CD4-positive, alpha-beta T cell treated with Interleukin-6 at 100 ng/mL for 8 hours (primary cell): Measurements from ENCODE around the gene P2RX5.

Experiments used
- DNase-seq: peaks from one replicate; pipeline ENCODE4 v3.0.0-alpha.2; 2020; ENCODE audit warnings: mixed read lengths, low spot score

The P2RX5 gene

GRCh38 chr17:3656755-3657587 is 39.0 kb downstream of the P2RX5 start:
- DNase-seq: no peak

- DNase-seq: no peak
Measured at GRCh38 chr17:3656353-3656752, 39.6 kb downstream of the P2RX5 start.

- no peak for DNase-seq
Measured at GRCh38 chr17:3655766-3656165, 40.2 kb downstream of the P2RX5 start.

GRCh38 chr17:3647769-3648555 is 48.0 kb downstream of the P2RX5 start:
- DNase-seq: peak; percentile 15

- no peak for DNase-seq
Measured at GRCh38 chr17:3647251-3647650, 48.7 kb downstream of the P2RX5 start.

- no peak for DNase-seq
Measured at GRCh38 chr17:3645310-3645709, 50.6 kb downstream of the P2RX5 start.

- no peak for DNase-seq
Measured at GRCh38 chr17:3643889-3644349, 52.0 kb downstream of the P2RX5 start.

- no peak for DNase-seq
Measured at GRCh38 chr17:3641717-3642486, 54.1 kb downstream of the P2RX5 start.

GRCh38 chr17:3641014-3641413 is 54.9 kb downstream of the P2RX5 start:
- DNase-seq: no peak

GRCh38 chr17:3639981-3640596 is 55.9 kb downstream of the P2RX5 start:
- DNase-seq: no peak

- DNase-seq: no peak
Measured at GRCh38 chr17:3636908-3637373, 59.0 kb downstream of the P2RX5 start.

- peak; percentile 94 for DNase-seq
Measured at GRCh38 chr17:3636154-3636907, 59.6 kb downstream of the P2RX5 start, which contains the start of the genes CTNS and SHPK. TSS of gene CTNS (plus strand) at chr17:3636760. CDS start at chr17:3640207, 3,447 bp downstream. TSS of gene SHPK (minus strand) at chr17:3636250. CDS start at chr17:3636219, 31 bp downstream.

GRCh38 chr17:3635474-3636153 is 60.3 kb downstream of the P2RX5 start:
- no peak for DNase-seq

- DNase-seq: no peak
Measured at GRCh38 chr17:3632287-3632686, 63.7 kb downstream of the P2RX5 start.

GRCh38 chr17:3630781-3631180 is 65.2 kb downstream of the P2RX5 start:
- no peak for DNase-seq

GRCh38 chr17:3627769-3628167 is 68.2 kb downstream of the P2RX5 start:
- no peak for DNase-seq

GRCh38 chr17:3626831-3627768 is 68.9 kb downstream of the P2RX5 start:
- DNase-seq: no peak
